Bronchial epithelial cell (primary cell): ENCODE data around the gene DYNLT5. TPM values are rescaled to one million over a fixed set of nuclear protein-coding genes. Genes with fewer than 3 reads are reported as not detected.

ENCODE experiments used
- DNase-seq: peaks from one replicate; pipeline ENCODE4 v3.0.0-alpha.2; 2010; ENCODE audit warnings: low read depth
- FAIRE-seq: peaks from 2 replicates; lab custom pipeline; 2011; peaks lifted over from hg19 to GRCh38; lab: Jason Lieb, UNC
- H3K27me3 ChIP-seq: 2 replicates; pipeline ENCODE4 v1.5.1; 2011; ENCODE audit warnings: low read length; ENCODE audit not compliant: control insufficient read depth, insufficient read depth
- H3K36me3 ChIP-seq: 2 replicates; pipeline ENCODE4 v1.5.1; 2011; ENCODE audit warnings: low read length; ENCODE audit not compliant: control insufficient read depth, insufficient read depth
- H3K4me3 ChIP-seq: 2 replicates; pipeline ENCODE4 v1.5.1; 2011; ENCODE audit warnings: mild to moderate bottlenecking, low read depth, low read length, control low read depth
- CTCF ChIP-seq: IDR thresholded peaks from 2 replicates; pipeline ENCODE4 v1.5.1; 2011; ENCODE audit warnings: mild to moderate bottlenecking, moderate library complexity, low read length, control low read depth, inconsistent platforms; ENCODE audit not compliant: insufficient read depth, severe bottlenecking
- total RNA-seq: library from RNA; depleted of rRNA; stranded (reverse); fragments of >200 nt; gene quantifications from 2 replicates; pipeline ENCODE4 v1.2.1, GENCODE V29; 2014

The DYNLT5 gene
- total RNA-seq, 1 donor from 2014 or later, result not detected

GRCh38 chr1:66773227-66773626 lies 21.0 kb downstream of the DYNLT5 start:
- no peaks in the 10 kb centered on the region for H3K36me3 ChIP-seq
- TF ChIP-seq CTCF, result no peak
- FAIRE-seq, result no peak

GRCh38 chr1:66774438-66774837 lies 22.2 kb downstream of the DYNLT5 start:
- FAIRE-seq, result no peak
- no peak for DNase-seq
- H3K4me3 ChIP-seq, result no peak overlapping the region
- no peaks in the 10 kb centered on the region for H3K36me3 ChIP-seq
- H3K27me3 ChIP-seq, result no peaks in the 10 kb centered on the region
- TF ChIP-seq CTCF, result no peak

More at GRCh38 chr1:66773227-66773626, 21.0 kb downstream of the DYNLT5 start:
- Histone ChIP-seq H3K4me3 (no peak overlapping the region), H3K27me3 (no peaks in the 10 kb centered on the region)
- DNase-seq, result no peak

GRCh38 chr1:66775646-66776045 lies 23.4 kb downstream of the DYNLT5 start:
- Histone ChIP-seq H3K4me3 (no peak overlapping the region), H3K36me3 (no peaks in the 10 kb centered on the region), H3K27me3 (no peaks in the 10 kb centered on the region)
- DNase-seq (no peak), FAIRE-seq (no peak)
- TF ChIP-seq CTCF, result no peak

- no peak for TF ChIP-seq CTCF
- no peak for FAIRE-seq
Measured at GRCh38 chr1:66777831-66778230, 25.6 kb downstream of the DYNLT5 start.

GRCh38 chr1:66778266-66778665 lies 26.0 kb downstream of the DYNLT5 start:
- Histone ChIP-seq H3K4me3 (no peak overlapping the region), H3K27me3 (no peaks in the 10 kb centered on the region), H3K36me3 (no peaks in the 10 kb centered on the region)
- DNase-seq, result no peak
- no peak for TF ChIP-seq CTCF
- FAIRE-seq, result no peak

More at GRCh38 chr1:66777831-66778230, 25.6 kb downstream of the DYNLT5 start:
- DNase-seq, result no peak
- no peaks in the 10 kb centered on the region for H3K27me3 ChIP-seq
- H3K36me3 ChIP-seq, result no peaks in the 10 kb centered on the region
- no peak overlapping the region for H3K4me3 ChIP-seq

GRCh38 chr1:66778969-66779368 lies 26.7 kb downstream of the DYNLT5 start:
- FAIRE-seq (no peak), DNase-seq (no peak)
- TF ChIP-seq CTCF, result no peak
- H3K36me3 ChIP-seq, result no peaks in the 10 kb centered on the region
- no peak overlapping the region for H3K4me3 ChIP-seq
- no peaks in the 10 kb centered on the region for H3K27me3 ChIP-seq
